Measurements from ENCODE around the gene FAM25C. TPM values are rescaled to one million over a fixed set of nuclear protein-coding genes. Genes with fewer than 3 reads are reported as not detected.
"Not testable (repeated sequence)": the region's sequence is repeated elsewhere in the genome, so short reads cannot be mapped to it uniquely, and the experiment has no call there.

Gene FAM25C
- total RNA-seq, 2 donors from 2014 or later, result not detected

GRCh38 chr10:47964280-47965063 is 35.1 kb downstream of the FAM25C start:
- ATAC-seq; intact Hi-C loops (cut with DNase I, micrococcal nuclease): not testable (repeated sequence)

GRCh38 chr10:47962785-47963184 is 36.8 kb downstream of the FAM25C start:
- DNase-seq, ATAC-seq: not testable (repeated sequence)

More at GRCh38 chr10:47964280-47965063, 35.1 kb downstream of the FAM25C start:
- DNase-seq, result not testable (repeated sequence)

DNA sequence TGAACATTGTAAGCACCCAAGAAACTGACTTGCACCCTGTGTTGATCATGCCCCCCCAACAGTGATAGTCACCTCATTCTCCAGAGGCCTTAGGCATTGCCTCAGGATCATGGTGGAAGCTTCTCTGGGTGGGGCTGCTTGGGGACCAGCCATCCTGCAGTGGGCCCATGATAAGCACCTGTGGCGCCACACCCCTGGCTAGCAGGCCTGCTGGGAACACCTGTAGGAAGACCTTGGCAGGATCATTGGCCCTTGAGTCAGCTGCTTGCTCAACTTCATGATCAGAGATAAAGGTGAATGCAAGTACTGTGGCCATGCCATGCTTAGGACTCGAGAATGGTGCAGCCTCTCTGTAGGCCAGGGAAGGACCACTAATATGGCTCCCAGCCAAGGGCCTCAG is 38.9 kb downstream of the FAM25C start:
- DNase-seq; intact Hi-C loops (cut with DNase I, micrococcal nuclease): not testable (repeated sequence)
- peak; percentile 75 for ATAC-seq

More at GRCh38 chr10:47962785-47963184, 36.8 kb downstream of the FAM25C start:
- intact Hi-C loops (cut with DNase I, micrococcal nuclease), result not testable (repeated sequence)

DNA sequence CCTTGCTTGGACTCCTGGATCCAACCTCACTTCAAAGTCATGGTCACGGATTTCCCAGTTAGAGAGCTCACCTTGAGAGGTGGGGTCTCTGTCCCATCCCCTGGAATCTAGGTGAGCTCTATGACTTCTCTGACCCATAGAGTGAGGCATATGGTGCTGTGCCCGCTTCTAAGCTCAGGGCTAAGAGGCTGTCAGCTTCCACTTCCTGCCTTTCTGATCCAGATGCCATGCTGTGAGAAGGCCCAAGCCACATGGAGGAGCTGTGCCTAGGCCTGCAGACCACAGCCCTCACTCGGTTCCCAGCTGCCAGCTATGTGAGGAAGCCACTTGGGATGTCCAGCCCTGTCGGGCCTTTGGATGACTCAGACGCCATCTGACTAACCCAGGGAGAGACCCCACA is 39.9 kb downstream of the FAM25C start:
- ATAC-seq; DNase-seq; intact Hi-C loops (cut with DNase I, micrococcal nuclease): not testable (repeated sequence)

GRCh38 chr10:47957158-47957557 is 42.4 kb downstream of the FAM25C start:
- DNase-seq; intact Hi-C loops (cut with DNase I, micrococcal nuclease); ATAC-seq: not testable (repeated sequence)

GRCh38 chr10:47947424-47947823 is 52.2 kb downstream of the FAM25C start:
- ATAC-seq; intact Hi-C loops (cut with DNase I, micrococcal nuclease); DNase-seq: not testable (repeated sequence)

Other genes starting within 250 kb of the FAM25C start
- under 1 TPM; 0.15 to 0.64 TPM for gene SYT15B, start 236.2 kb downstream of the FAM25C start, total RNA-seq
- gene NPY4R2, start 81.1 kb downstream of the FAM25C start, total RNA-seq, result 10 to 100 TPM in 1 of 2 donors, 1 to 10 TPM in 1; 8.3 to 10.6 TPM

All from left colon (tissue), 2 donors.